ENCODE data around the gene FBXO41.

The FBXO41 gene

GRCh38 chr2:73253400-73253799 is 30.9 kb downstream of the FBXO41 start:
- POLR2A ChIA-PET = interaction anchor here (1.0 to 2.0 kb wide), 6 partner anchors 9 to 76 kb away, joined by 3 to 7 read pairs (median 4); partner anchors contain the start of gene PRADC1
- Histone ChIP-seq H3K9me3 (ENCODE audit: control insufficient read depth, insufficient read depth, low read depth, low read length) (no peaks in the 10 kb centered on the region), H3K27ac (ENCODE audit: extremely low read depth, low read depth, low read length) (no peak overlapping the region), H3K4me3 (ENCODE audit: low read depth, low read length) (no peak overlapping the region), H3K4me1 (ENCODE audit: control insufficient read depth, insufficient read depth, low read length) (no peaks in the 10 kb centered on the region), H3K36me3 (ENCODE audit: control insufficient read depth in 2 of 2, insufficient read depth in 1 of 2, low read length in 2 of 2) (peaks cover 36 to 73% of the 10 kb centered on the region in 2 experiments)
- CTCF ChIA-PET = interaction anchor here (0.6 kb wide), 1 partner anchor 1427 kb away, joined by 3 read pairs; no protein-coding TSS in a partner anchor
- TF ChIP-seq ATF2 (tag by site-specific recombination; IDR thresholded peaks at IDR 0.05; ENCODE audit: low read depth) = peak; percentile 92
- peak; percentile 54 for TF ChIP-seq ZNF629 (tag by site-specific recombination; IDR thresholded peaks at IDR 0.05)
- no peak for TF ChIP-seq MEIS1 (CRISPR knock-in tag; IDR thresholded peaks at IDR 0.05; ENCODE audit: borderline replicate concordance)

- peaks cover 43 to 80% of the 10 kb centered on the region in 2 experiments for H3K36me3 ChIP-seq (ENCODE audit: control insufficient read depth in 2 of 2, insufficient read depth in 1 of 2, low read length in 2 of 2)
- TF ChIP-seq TSHZ1 (tag by site-specific recombination; IDR thresholded peaks at IDR 0.05; ENCODE audit: borderline replicate concordance) = no peak
- no peak for TF ChIP-seq KLF9 (tag by site-specific recombination; IDR thresholded peaks at IDR 0.05; ENCODE audit: low read depth)
- TF ChIP-seq ZNF843 (tag by site-specific recombination; IDR thresholded peaks at IDR 0.05) = no peak
- no peak for TF ChIP-seq SALL2 (tag by site-specific recombination; IDR thresholded peaks at IDR 0.05; ENCODE audit: borderline replicate concordance)
- TF ChIP-seq ZSCAN30 (tag by site-specific recombination; IDR thresholded peaks at IDR 0.05) = no peak
- TF ChIP-seq GLIS1 (tag by site-specific recombination; IDR thresholded peaks at IDR 0.05) = peak; percentile 48
- TF ChIP-seq ZNF600 (tag by site-specific recombination; IDR thresholded peaks at IDR 0.05) = peak; percentile 60
- no peak for TF ChIP-seq ZNF521 (tag by site-specific recombination; IDR thresholded peaks at IDR 0.05)
- TF ChIP-seq ZNF610 (tag by site-specific recombination; IDR thresholded peaks at IDR 0.05; ENCODE audit: borderline replicate concordance) = no peak
- POLR2A ChIA-PET = interaction anchor here (0.6 to 1.2 kb wide), 4 partner anchors 13 to 133 kb away, joined by 3 to 4 read pairs (median 3); partner anchors contain the start of genes ALMS1 and PRADC1
- no peak overlapping the region for H3K27ac ChIP-seq (ENCODE audit: extremely low read depth, low read depth, low read length)
- CTCF ChIA-PET = interaction anchor here (0.6 to 2.0 kb wide), 2 partner anchors 17 to 1426 kb away, joined by 3 to 5 read pairs; no protein-coding TSS in a partner anchor
- no peak overlapping the region for H3K4me3 ChIP-seq (ENCODE audit: low read depth, low read length)
- H3K4me1 ChIP-seq (ENCODE audit: control insufficient read depth, insufficient read depth, low read length) = no peaks in the 10 kb centered on the region
- no peaks in the 10 kb centered on the region for H3K9me3 ChIP-seq (ENCODE audit: control insufficient read depth, insufficient read depth, low read depth, low read length)
Observed at GRCh38 chr2:73252238-73253027, 31.8 kb downstream of the FBXO41 start.

GRCh38 chr2:73250872-73251846 is 33.1 kb downstream of the FBXO41 start:
- CTCF ChIA-PET = interaction anchor here (0.9 to 2.0 kb wide), 3 partner anchors 16 to 39 kb away, joined by 3 to 7 read pairs (median 5); no protein-coding TSS in a partner anchor
- Histone ChIP-seq H3K4me3 (ENCODE audit: low read depth, low read length) (no peak overlapping the region), H3K9me3 (ENCODE audit: control insufficient read depth, insufficient read depth, low read depth, low read length) (no peaks in the 10 kb centered on the region), H3K27ac (ENCODE audit: extremely low read depth, low read depth, low read length) (no peak overlapping the region), H3K36me3 (ENCODE audit: control insufficient read depth in 2 of 2, insufficient read depth in 1 of 2, low read length in 2 of 2) (peaks cover 56 to 93% of the 10 kb centered on the region in 2 experiments), H3K4me1 (ENCODE audit: control insufficient read depth, insufficient read depth, low read length) (no peaks in the 10 kb centered on the region)
- POLR2A ChIA-PET = interaction anchor here (0.5 to 1.1 kb wide), 3 partner anchors 11 to 134 kb away, joined by 3 to 4 read pairs (median 3); partner anchors contain the start of gene ALMS1
- TF ChIP-seq GLIS1 (tag by site-specific recombination; IDR thresholded peaks at IDR 0.05) (no peak), ZNF394 (tag by site-specific recombination; IDR thresholded peaks at IDR 0.05; ENCODE audit: borderline replicate concordance) (no peak), ZNF639 (tag by site-specific recombination; IDR thresholded peaks at IDR 0.05) (no peak), ZNF280C (tag by site-specific recombination; IDR thresholded peaks at IDR 0.05) (no peak), ZNF184 (tag by site-specific recombination; IDR thresholded peaks at IDR 0.05) (no peak)

Measured in HEK293 (cell line).